DND-41 (cell line): Measurements from ENCODE around the gene CNTN5.

Source experiments
- ATAC-seq: fragments of 200-7000 bp; cut with Tn5 transposase; 3 replicates; pipeline ENCODE4 v1.9.1; 2021; ENCODE audit warnings: low read depth; ENCODE audit not compliant: insufficient read depth
- DNase-seq: peaks from one replicate; pipeline ENCODE4 v3.0.0-alpha.2; 2020
- H2AFZ ChIP-seq: 2 replicates; pipeline ENCODE4 v1.6.0; 2012; ENCODE audit warnings: low read depth, low read length
- H3K27ac ChIP-seq: 2 replicates; pipeline ENCODE4 v1.5.1; 2012; ENCODE audit warnings: low read length, inconsistent platforms
- H3K27me3 ChIP-seq: fragments of 200-600 bp; sonication (generic); 2 replicates; pipeline ENCODE4 v1.6.0; 2012; ENCODE audit warnings: low read length, mild to moderate bottlenecking, inconsistent platforms; ENCODE audit not compliant: insufficient read depth, poor library complexity
- H3K36me3 ChIP-seq: 2 replicates; pipeline ENCODE4 v1.5.1; 2012; ENCODE audit warnings: low read length, inconsistent platforms; ENCODE audit not compliant: insufficient read depth
- H3K4me1 ChIP-seq: 2 replicates; pipeline ENCODE4 v1.5.1; 2012; ENCODE audit warnings: mild to moderate bottlenecking, low read length; ENCODE audit not compliant: insufficient read depth
- H3K4me2 ChIP-seq: 2 replicates; pipeline ENCODE4 v1.6.0; 2012; ENCODE audit warnings: mild to moderate bottlenecking, moderate library complexity, low read length, inconsistent platforms; ENCODE audit not compliant: insufficient read depth
- H3K4me3 ChIP-seq, 2 experiments: fragments of 200-600 bp in 1 of 2; shearing (Covaris generic) in 1 of 2; 2 replicates each; pipeline ENCODE4 v1.5.1; 2012 to 2016; ENCODE audit warnings: inconsistent platforms in 2 of 2, low read length in 2 of 2, mild to moderate bottlenecking in 2 of 2, low read depth in 1 of 2, moderate library complexity in 1 of 2
- H3K79me2 ChIP-seq: 2 replicates; pipeline ENCODE4 v1.6.0; 2012; ENCODE audit warnings: low read length, inconsistent platforms; ENCODE audit not compliant: insufficient read depth
- H3K9ac ChIP-seq: 2 replicates; pipeline ENCODE4 v1.6.0; 2012; ENCODE audit warnings: low read depth, mild to moderate bottlenecking, inconsistent platforms, low read length, moderate library complexity
- H3K9me3 ChIP-seq: 2 replicates; pipeline ENCODE4 v1.5.1; 2012; ENCODE audit warnings: low read length, moderate library complexity, mild to moderate bottlenecking, inconsistent platforms; ENCODE audit not compliant: insufficient read depth, severe bottlenecking
- H4K20me1 ChIP-seq: 2 replicates; pipeline ENCODE4 v1.6.0; 2012; ENCODE audit warnings: low read length; ENCODE audit not compliant: insufficient read depth
- CTCF ChIP-seq: IDR thresholded peaks from 2 replicates; pipeline ENCODE4 v1.5.1; 2012; ENCODE audit warnings: borderline replicate concordance, low read length, moderate library complexity, mild to moderate bottlenecking; ENCODE audit not compliant: poor library complexity, severe bottlenecking; ENCODE audit errors: extremely low read depth
- EZH2 ChIP-seq: IDR thresholded peaks from 3 replicates; pipeline ENCODE4 v1.6.1; 2012; ENCODE audit warnings: borderline replicate concordance, low read depth, mild to moderate bottlenecking, moderate library complexity, low read length, inconsistent platforms; ENCODE audit not compliant: severe bottlenecking

The CNTN5 gene

GRCh38 chr11:100080381-100080780 lies 1059.6 kb downstream of the CNTN5 start:
- no peak for TF ChIP-seq EZH2
- no peak for TF ChIP-seq CTCF
- no peak for ATAC-seq
- H3K27me3 ChIP-seq: no peaks in the 10 kb centered on the region
- H4K20me1 ChIP-seq: no peaks in the 10 kb centered on the region
- no peaks in the 10 kb centered on the region for H3K4me1 ChIP-seq
- no peaks in the 10 kb centered on the region for H3K79me2 ChIP-seq
- no peak overlapping the region for H3K4me2 ChIP-seq
- H3K9ac ChIP-seq: no peak overlapping the region
- DNase-seq: no peak
- H2AFZ ChIP-seq: no peak overlapping the region
- no peaks in the 10 kb centered on the region for H3K9me3 ChIP-seq
- no peaks in the 10 kb centered on the region for H3K36me3 ChIP-seq
- H3K27ac ChIP-seq: no peak overlapping the region
- H3K4me3 ChIP-seq: no peak overlapping the region

GRCh38 chr11:100080821-100081220 lies 1060.1 kb downstream of the CNTN5 start:
- no peak for ATAC-seq
- TF ChIP-seq CTCF: no peak
- no peak for TF ChIP-seq EZH2
- H3K36me3 ChIP-seq: no peaks in the 10 kb centered on the region

GRCh38 chr11:100093698-100094097 lies 1072.9 kb downstream of the CNTN5 start:
- H3K9me3 ChIP-seq: no peaks in the 10 kb centered on the region
- ATAC-seq: no peak
- no peak overlapping the region for H3K9ac ChIP-seq
- no peaks in the 10 kb centered on the region for H3K79me2 ChIP-seq
- H2AFZ ChIP-seq: no peak overlapping the region
- no peak overlapping the region for H3K4me2 ChIP-seq
- H3K27me3 ChIP-seq: no peaks in the 10 kb centered on the region
- no peak for DNase-seq
- no peaks in the 10 kb centered on the region for H3K4me1 ChIP-seq
- no peak overlapping the region for H3K4me3 ChIP-seq
- no peaks in the 10 kb centered on the region for H4K20me1 ChIP-seq
- H3K36me3 ChIP-seq: no peaks in the 10 kb centered on the region
- H3K27ac ChIP-seq: no peak overlapping the region
- TF ChIP-seq EZH2 (no peak), CTCF (no peak)

More at GRCh38 chr11:100080821-100081220, 1060.1 kb downstream of the CNTN5 start:
- Histone ChIP-seq H3K4me2 (no peak overlapping the region), H3K79me2 (no peaks in the 10 kb centered on the region), H3K9ac (no peak overlapping the region), H3K4me3 (no peak overlapping the region), H2AFZ (no peak overlapping the region), H4K20me1 (no peaks in the 10 kb centered on the region), H3K9me3 (no peaks in the 10 kb centered on the region), H3K27me3 (no peaks in the 10 kb centered on the region), H3K4me1 (no peaks in the 10 kb centered on the region), H3K27ac (no peak overlapping the region)
- DNase-seq: no peak
